ENCODE data around the gene FAM227A.

FAM227A gene

DNA sequence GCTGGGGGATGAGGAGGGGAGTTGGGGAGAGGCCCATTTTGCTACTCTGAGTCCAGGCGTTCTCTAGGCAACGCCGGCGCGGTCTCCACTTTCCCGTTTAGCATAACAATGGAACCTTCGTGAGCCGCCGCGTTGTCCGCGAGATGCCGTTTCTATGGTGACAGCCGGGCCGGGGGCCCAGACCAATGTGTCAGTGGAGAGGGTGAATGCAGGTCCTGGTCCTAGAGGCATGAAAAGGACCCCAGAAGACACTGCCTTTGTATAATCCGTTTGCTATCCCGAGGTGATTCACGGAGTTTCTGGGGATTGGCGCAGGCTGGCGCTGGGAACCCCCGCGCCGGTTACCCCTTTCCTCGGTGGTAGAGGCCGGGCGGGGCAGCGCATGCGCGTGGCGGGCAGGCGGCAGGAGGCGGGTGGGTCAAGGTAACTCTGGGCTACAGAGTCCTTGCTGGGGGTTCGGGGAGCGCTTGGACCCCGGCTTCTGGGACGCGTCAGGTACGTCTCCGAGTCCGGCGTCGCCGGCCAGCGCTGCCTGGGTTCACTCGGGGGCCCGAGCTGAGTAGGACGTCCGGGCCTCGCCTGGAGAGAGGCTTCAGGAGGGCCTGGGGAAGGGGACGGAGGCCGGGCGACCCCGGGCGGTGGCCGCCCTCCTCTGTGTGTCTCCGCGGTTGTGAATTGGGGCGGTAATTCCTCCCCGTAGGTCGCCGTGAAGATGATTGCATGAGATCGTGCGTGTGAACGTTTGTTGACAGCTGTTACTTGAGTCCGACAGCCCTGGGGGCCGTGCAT is at the start of gene FAM227A, which contains the start of gene CBY1:
TSS of gene FAM227A (minus strand) at position 137 of the 789 bp plus-strand sequence. CDS start 6,224 bp downstream, outside the sequence.
TSS of gene CBY1 (plus strand) at position 383 of the 789 bp plus-strand sequence. CDS start 11,417 bp downstream, outside the sequence.
- peak; percentile 94 for DNase-seq

DNA sequence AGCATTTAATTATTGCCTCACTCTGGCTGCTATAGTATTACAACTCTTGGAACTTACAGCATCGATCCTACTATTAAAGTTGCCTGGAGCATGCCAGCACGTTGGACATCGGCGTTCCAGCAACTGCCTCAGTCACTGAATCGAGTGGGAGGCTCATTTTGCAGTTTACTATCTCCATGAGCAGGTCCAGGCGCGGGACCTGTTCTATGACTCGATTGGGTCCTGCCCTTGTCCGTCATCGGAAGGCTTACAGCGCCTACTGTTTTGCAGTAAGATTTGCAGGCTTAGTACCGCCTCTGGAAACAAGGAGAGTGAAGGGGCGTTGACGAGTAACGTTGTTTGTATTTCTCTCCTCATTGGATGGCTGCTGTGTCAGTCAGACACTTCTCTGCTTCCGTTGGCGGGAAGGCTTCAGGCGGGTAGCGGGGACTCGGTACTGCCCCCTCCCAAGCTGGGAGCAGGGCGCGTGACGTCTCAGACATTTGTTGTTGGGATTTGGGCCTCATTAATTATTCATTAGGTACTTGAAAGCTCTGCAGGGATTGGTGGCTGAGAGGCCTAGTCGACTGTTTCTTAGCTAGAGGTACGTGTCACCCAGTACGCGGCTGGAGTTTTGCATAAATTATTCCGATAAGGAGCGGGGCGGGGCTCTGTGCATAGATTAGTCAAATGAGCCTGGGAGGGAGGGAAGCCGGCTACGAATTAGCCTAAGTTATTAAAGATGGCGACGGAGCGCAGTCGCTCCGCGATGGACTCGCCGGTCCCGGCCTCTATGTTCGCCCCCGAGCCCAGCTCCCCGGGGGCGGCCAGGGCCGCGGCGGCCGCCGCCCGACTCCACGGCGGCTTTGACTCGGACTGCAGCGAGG is 49.3 kb upstream of the FAM227A start, which contains the start of gene GTPBP1:
TSS of gene GTPBP1 (plus strand) at position 710 of the 866 bp plus-strand sequence. CDS start at position 722, 12 bp downstream.
- peak; percentile 100 for DNase-seq

DNA sequence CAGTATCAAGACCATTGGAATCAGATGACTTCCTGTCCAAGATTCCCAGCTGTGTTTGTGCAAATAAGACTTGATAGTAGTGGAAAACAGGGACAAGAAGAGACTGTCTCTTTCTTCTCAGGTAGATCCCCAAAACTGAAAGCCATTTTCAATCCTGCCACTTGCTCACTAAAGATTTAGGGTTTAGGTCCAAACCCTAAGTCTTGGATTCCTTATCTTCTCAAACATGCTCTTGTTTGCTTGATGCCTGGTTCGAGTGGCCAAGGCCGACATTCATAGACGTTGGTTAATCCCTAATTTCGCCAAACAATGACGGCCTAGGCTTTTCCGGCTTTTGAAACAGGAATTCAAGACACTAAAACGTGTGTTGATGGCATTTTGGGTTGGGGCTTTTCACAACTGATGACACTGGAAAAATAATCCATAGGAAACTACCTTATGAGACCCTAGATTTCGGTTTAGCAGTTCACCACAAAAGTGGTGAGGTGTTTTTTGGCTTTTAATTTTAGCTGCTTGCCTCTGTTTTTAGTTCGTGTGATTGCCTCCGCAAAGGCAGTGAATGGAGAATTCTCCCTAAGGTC is 48.6 kb upstream of the FAM227A start:
- peak; percentile 26 for DNase-seq

DNA sequence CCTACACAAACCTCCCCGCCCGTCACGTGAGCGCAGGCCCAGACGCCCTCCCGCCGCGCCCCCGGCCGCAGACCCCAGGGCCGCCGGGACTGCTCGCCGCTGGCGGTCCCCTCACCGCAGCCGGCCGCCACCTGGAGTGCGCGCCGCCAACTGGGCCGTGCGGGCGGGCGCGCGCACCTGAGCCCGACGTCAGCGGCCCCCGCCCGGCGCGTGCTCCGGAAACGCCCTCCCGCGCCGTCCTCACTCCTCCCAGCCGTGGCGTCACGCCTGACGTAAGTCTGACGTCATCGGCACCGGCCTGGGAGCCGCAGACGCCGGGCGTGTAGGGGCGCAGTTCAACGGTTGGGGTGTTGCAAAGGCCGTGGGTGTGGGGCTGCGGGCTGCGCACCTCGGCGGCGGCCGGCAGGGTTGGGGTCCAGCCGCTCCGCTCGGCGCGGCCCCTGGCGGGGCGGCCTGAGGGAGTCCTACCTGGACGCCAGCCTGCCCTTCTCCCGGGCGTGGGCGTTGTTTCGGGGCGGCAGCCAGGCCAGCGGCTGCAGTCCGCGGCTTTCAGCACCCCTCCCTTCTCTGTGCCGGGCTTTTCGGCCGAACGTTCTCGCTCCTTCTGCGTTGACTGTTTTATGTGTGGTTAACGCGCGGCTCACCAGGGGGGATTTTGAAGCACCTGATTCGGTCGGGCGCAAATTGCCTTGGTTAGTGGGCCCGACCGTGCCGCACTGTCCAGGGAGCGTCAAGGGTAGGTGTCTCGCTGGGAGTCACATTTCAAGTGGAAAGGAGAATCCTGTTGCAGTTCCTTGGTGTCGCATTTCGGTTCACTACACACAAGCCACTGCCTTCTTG is 44.8 kb upstream of the FAM227A start, which contains the start of gene JOSD1:
TSS of gene JOSD1 (minus strand) at position 155 of the 840 bp plus-strand sequence. CDS start 956 bp downstream, outside the sequence.
- DNase-seq, result peak; percentile 98

DNA sequence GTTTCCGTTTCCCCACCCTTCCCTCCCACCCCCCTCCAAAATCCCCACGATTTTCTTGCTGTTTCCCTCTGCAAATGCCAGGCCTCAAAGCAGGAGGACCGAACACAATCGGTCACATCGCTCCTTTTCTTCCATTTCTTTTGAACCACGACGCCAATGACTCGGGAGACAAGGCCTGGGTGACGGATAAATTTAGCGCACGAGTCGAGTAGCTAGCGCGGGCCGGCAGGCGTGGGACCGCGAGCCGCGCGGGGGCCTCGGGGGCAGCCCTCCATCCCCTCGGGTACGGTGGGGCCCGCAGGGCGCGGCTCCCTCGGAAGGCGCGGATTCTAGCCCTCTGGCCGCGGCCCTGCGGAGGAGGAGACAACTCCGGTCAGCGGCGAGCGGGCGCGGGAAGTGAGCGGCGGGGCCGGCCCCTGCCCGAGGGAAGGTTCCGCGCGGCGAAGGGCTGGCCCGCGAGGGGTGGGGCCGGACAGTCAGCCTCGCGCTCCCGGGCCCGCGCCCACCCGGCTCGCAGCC is 44.1 kb upstream of the FAM227A start:
- no peak for DNase-seq

DNA sequence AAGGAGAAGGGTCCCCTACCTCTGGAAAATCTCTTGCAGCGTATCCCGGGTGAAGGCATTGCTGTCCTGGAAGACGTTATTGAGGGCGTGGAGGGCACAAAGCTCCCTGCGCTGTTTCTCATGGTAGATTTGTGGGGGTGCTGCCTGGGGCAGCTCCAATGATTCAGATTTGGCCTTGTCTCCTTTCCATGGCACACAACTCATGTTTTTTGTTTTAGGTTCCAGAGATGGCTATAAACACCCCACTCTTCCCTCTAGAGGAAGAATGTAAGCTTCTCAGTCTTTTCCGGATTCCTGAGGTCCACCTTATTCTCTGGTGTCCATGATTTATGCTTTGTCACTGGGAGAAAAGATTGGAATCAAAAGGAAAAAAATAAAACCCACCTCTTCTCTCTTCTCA is 43.6 kb upstream of the FAM227A start:
- no peak for DNase-seq

DNA sequence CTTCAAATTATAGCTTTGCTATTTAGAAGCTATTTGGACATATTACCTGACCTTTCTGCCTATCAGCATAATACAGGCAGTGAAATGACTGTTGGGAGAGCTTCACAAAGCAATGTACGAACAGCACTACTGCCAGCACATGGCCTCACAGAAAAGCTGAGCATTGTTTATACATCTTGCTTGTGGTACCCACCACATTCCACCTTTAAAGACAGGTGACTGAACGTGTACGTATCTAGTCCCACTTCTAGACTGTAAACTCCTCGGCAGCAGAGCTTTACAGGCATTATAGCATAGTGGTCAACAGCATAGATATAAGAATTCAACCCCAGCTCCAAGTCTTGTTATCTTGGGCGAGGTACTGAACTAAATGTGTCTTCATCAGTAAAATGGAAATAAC is 43.0 kb upstream of the FAM227A start:
- no peak for DNase-seq

DNA sequence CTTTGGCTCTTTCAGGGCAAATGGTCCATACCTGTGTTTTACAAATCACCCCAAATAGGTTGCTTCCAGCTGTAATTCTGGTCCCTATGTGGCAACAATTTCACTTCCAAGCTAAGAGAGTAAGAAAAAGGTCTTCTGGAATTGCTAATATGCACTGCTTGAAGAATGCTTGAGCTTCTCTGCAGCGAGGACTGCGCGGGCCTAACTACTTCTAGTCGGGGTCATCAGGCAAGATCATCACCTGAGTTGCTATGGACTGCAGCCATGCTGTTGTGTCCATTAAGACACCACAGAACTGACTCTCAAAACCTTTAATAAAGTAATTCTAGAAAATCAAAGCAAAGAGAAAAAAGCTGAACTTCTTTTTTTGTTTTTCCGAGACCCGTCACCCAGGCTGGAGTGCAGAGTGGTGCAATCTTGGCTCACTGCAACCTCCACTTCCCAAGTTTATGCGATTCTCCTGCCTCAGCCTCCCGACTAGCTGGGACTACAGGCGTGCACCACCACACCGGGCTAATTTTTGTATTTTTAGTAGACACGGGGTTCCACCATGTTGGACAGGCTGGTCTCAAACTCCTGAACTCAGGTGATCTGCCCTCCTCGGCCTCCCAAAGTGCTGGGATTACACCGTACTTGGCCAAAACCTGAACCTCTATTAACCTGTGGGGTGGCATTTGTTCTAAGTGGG is 42.4 kb upstream of the FAM227A start:
- DNase-seq, result no peak

DNA sequence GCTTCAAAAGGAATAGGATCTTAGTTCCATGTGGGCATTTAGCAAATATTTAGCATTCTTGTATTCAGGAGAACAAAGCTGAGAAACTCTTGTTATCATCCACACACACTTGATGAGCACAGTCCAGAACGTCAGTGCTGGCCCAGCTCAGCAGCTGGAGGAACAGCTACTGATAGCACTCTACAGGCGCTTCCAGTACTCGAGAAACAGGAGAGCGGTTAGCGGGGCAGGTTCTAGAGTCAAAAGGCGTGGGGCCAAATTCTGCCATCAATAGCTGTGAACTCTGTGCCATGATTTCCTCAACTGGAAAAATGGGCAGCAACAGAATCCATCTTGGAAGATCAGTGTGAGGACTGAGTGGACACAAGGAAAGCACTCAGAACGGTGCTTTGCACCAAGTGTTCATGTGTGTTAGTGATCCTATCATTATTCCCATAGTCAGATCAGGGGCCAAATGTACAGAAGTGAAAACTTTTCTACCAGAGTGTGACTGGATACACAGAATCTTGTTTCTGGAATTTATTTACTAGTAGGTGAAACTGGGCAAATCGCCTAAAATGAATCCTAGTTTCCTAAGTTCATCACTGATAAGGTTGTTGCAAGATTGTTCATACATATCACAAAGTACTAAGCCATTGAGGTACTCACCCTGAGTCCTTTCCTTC is 41.4 kb upstream of the FAM227A start:
- DNase-seq, result no peak

DNA sequence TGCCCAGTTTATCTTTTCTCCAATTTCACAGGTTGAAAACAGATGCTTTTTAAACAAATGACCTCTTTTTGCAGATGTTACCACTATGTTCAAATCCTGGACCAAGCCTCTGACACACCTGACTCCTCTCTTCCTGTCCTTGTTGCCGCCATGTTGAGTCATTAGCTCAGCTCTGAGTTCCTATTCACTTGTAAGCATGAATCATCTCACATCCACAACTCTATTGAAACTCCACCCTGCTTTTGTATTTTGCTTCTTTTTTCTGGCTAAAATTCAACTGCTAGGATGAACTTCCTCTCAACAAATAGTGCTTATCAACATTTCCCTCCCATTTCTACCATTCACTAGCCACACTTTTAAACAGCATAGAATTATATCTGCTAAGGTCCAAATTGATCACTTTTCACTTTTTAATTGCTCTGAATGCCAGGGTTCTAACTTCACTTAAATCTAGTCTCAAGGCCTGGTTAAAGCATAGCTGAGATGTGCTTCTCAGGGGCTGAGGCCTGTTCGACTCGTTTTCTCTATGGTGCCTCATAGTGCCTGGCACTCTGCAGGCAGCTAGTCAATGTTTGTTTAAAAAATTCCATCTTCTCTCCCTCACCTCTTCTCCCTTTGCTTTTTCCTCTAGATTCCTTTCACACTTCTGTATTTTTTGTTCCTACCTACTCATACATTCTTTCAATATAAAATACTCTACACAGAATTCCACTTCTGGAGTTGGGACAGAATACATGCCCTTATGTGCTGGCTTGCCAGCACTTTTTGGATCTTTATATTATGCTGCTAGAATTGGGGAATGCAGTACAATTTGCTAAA is 40.6 kb upstream of the FAM227A start:
- no peak for DNase-seq

DNA sequence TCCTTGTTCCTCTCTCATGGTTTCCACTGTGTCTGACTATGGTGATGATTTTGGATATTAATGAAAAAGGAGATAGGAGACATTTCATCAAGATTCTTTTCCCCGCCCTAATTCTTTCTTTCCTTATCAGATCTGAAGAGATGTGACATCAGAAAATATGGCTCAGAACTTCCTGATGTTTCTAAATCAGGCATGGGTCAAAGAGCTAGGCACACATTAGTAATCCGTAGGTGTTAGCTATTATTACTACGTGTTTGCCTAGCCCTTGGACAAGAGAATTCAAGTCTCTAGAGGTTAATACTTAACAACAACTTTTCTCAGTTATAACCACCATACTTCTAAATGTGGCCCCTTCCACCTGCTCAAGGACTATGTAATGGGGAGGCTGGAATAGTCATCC is 38.7 kb upstream of the FAM227A start:
- no peak for DNase-seq

DNA sequence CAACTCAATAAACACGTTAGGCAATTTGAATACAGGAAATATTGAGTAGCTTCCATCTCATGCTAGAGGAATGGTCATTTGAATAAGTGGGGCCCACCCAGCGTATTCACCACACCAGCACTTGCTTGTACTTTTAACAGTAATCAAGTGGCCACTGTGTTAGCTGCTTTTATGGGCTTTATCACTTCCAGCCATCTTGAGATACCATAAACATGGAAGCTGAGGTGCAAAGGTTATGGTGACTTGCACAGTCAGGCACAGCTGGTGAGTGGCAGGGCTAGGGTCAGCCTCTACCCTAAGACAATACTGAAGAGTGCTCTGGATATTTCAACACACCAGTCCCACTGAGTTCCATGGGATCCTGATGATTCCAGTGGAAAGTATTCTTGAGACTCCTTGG is 37.9 kb upstream of the FAM227A start:
- no peak for DNase-seq

DNA sequence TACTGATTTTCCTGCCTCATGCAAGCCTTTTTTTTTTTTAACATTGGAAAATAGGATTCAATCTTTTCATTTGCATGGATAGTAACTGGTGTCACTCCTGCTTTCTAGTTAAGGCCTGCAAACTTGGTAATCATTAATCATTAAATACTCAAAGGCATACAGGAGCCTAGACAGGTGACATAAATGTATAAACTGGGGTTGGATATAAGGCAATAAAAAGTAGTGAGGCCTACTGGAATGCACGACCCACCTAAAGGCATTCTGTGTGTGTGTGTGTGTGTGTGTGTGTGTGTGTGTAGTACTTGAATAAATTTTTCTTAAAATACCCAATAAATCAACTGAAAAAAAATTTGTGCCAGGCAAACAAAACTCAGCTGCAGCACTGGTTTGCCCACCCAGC is 33.5 kb upstream of the FAM227A start:
- DNase-seq, result no peak

DNA sequence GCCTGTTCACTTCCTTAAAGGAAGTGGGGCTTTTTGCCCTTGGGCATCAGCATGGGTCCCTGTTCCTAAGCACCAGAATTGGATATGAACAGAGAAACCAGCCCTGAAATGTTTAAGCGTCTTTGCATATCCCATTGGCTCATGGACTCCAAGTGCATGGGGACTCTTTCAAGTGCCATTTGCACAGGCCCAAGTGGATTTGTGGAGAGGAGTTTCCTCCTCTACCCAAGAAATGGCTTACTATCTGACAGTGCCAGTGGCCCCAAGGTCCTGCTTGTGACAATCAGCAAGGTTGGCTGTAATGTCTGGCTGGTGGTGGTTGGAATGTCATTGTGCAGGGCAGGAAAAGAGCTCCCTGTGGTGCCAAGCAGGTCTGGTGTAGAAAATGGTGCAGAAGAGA is 29.6 kb upstream of the FAM227A start:
- no peak for DNase-seq

DNA sequence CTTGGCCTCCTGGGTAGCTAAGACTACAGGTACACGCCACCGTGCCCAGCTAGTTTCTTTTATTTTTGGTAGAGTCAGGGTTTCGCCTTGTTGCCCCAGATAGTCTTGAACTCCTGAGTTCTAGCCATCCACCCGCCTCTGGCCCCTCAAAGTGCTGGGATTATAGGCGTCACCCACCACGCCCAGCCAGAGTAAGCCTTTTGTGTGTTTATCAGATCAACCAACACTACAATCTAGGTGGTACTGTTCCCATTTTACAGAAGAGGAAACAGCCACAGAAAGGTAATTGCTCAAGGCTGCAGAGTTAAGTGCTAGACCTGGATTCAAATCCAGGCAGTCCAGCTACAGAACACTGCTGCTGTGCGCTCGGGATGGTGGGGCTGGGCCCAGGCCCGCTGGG is 28.7 kb upstream of the FAM227A start:
- no peak for DNase-seq

DNA sequence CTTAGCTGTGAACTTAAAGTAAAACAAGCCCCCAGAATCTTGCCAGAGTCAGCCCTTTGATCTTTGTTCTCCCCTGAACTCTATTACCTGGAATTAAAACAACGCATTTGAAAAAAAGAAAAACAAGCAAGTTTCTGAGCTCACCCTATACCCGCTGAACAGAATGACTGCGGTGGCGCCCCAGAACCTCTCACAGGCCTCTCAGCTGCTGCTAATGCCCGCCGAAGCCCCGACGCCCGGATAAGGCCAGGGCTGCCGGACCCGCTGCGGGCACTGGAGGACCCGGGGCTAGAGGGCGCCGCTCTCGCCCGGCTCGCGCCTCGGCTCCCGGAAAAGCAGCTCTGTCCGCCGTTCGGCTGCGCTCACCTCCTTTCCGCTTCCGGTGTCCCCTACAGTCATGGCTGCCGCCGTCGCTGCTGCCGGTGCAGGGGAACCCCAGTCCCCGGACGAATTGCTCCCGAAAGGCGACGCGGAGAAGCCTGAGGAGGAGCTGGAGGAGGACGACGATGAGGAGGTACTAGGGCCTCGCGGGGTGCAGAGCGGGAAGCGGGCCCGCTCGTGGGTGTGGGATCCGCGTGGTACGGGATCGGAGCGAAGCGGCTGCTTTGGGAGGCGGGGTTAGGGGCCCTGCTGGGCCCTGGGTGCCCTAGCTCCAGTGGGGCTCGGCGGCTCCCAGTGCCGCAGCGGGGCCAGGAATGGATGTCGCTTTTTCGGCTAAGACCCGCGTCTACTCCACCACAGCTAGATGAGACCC is 25.6 kb upstream of the FAM227A start, which contains the start of gene TOMM22:
TSS of gene TOMM22 (plus strand) at position 376 of the 754 bp plus-strand sequence. CDS start at position 398, 22 bp downstream.
- DNase-seq, result peak; percentile 92

DNA sequence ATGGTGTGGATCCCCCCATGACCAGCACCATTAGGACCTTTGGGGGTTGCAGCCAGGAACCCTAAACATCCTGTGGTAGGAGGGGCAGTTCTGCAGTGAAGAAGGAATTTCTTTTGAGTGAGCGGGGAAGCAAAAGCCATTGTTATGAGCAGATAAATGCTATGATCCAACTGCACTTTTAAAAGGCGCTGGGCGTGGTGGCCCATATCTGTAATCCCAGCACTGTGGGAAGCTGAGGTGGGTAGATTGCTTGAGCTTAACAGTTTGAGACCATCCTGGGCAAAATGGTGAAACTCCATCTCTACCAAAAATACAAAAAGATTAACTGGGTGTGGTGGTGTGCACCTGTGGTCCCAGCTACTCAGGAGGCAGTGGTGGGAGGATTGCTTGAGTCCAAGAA is 19.6 kb upstream of the FAM227A start:
- DNase-seq, result no peak

DNA sequence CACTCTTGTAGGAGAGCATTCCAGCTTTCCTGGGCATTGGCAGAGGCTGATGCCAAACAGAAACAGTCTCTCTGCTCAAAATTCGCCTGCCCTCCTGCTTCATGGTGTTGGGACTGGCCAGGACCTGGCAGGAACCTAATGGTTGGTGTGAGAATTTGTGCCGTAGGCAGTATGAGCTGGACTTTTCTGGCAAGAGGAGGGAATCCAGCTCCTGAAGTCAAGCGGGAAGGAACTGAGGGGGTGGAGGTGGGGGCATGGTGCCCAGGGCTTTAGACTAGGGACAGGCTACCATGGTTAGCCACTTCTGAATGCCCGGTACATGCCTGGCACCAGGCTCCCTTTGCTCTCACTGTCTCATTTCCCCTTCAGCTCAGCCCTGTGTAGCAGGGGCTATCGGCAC is 18.7 kb upstream of the FAM227A start:
- DNase-seq, result no peak
